Measurements from ENCODE around the gene USF2. TPM values are rescaled to one million over a fixed set of nuclear protein-coding genes. Genes with fewer than 3 reads are reported as not detected.

USF2 gene
- total RNA-seq, 1 experiment from 2014 or later: 123 TPM

GRCh38 chr19:35267353-35267817 is 1.4 kb upstream of the USF2 start:
- peak overlapping the region; percentile 30 for H3K4me2 ChIP-seq (ENCODE audit: insufficient read depth, insufficient read length, low read length)
- peak overlapping the region; percentile 28 for H3K9ac ChIP-seq (ENCODE audit: extremely low read depth, insufficient read length, low read length)
- Mint-ChIP-seq H3K27me3 (ENCODE audit: low read depth) (no peaks in the 10 kb centered on the region), H3K9me3 (no peaks in the 10 kb centered on the region), H3K36me3 (ENCODE audit: insufficient read depth in 1 of 3, low read depth in 3 of 3) (peaks cover 26 to 66% (median 62%) of the 10 kb centered on the region in 3 experiments), H3K4me3 (peak overlapping the region; percentile 84 to 90), H3K4me1 (peaks cover 13 to 17% of the 10 kb centered on the region in 2 experiments), H3K27ac (peak overlapping the region; percentile 88 to 98 (median 96); a peak in 5 of 7 replicates)
- H3K23me2 ChIP-seq (ENCODE audit: insufficient read length, low read depth, low read length, poor library complexity, severe bottlenecking): peaks cover 5% of the 10 kb centered on the region
- H2AFZ ChIP-seq (ENCODE audit: low read length): no peak overlapping the region
- WGBS (ENCODE audit: extremely low coverage, insufficient read length, low lambda C conversion rate): no CpG with 5 or more reads among the region's 40 CpGs
- DNase-seq: peak; percentile 51
- H4K8ac ChIP-seq (replicated peaks; ENCODE audit: insufficient read length, low read depth, low read length): no peak overlapping the region
- H3K4ac ChIP-seq (ENCODE audit: low read depth, low read length): no peak overlapping the region
- H3T11ph ChIP-seq (ENCODE audit: low read length): no peak overlapping the region
- no peak for TF ChIP-seq CTCF (conservative IDR thresholded peaks at IDR 0.05)
- H3K23ac ChIP-seq (ENCODE audit: insufficient read length, low read depth, low read length): no peak overlapping the region
- no peak overlapping the region for H2BK120ac ChIP-seq (ENCODE audit: low read depth, low read length, poor library complexity, severe bottlenecking)
- H3K27ac ChIP-seq (ENCODE audit: insufficient read length, low read depth, low read length): no peak overlapping the region
- no peaks in the 10 kb centered on the region for H3K4me1 ChIP-seq (ENCODE audit: insufficient read depth, low read length)
- H4K20me1 ChIP-seq (ENCODE audit: control insufficient read depth, insufficient read depth, insufficient read length): no peaks in the 10 kb centered on the region
- no peak overlapping the region for H3K18ac ChIP-seq (ENCODE audit: insufficient read length, low read depth, low read length)
- no peak overlapping the region for H2BK12ac ChIP-seq (ENCODE audit: insufficient read length, low read depth, low read length)
- H2BK15ac ChIP-seq (ENCODE audit: low read depth, low read length): no peak overlapping the region
- no peak overlapping the region for H2AK5ac ChIP-seq (ENCODE audit: insufficient read length, low read length)
- H3K79me1 ChIP-seq (ENCODE audit: insufficient read depth, low read depth, low read length, poor library complexity, severe bottlenecking): no peaks in the 10 kb centered on the region
- no peaks in the 10 kb centered on the region for H3K79me2 ChIP-seq (ENCODE audit: insufficient read depth, low read length)
- no peak overlapping the region for H3K56ac ChIP-seq (ENCODE audit: insufficient read length, low read depth, low read length)
- no peak overlapping the region for H4K91ac ChIP-seq (ENCODE audit: insufficient read length, low read depth, low read length)
- no peak overlapping the region for H4K5ac ChIP-seq (ENCODE audit: insufficient read length, low read depth, low read length)
- no peak overlapping the region for H2BK20ac ChIP-seq (ENCODE audit: low read depth, low read length, poor library complexity, severe bottlenecking)
- no peaks in the 10 kb centered on the region for H3K27me3 ChIP-seq (ENCODE audit: insufficient read depth, low read length)
- no peaks in the 10 kb centered on the region for H3K9me3 ChIP-seq (ENCODE audit: control insufficient read depth, low read depth, low read length)
- H3K14ac ChIP-seq (ENCODE audit: insufficient read depth, low read length): no peak overlapping the region
- H2BK5ac ChIP-seq (ENCODE audit: insufficient read length, low read length): no peak overlapping the region
